Stimulated activated CD8-positive, alpha-beta memory T cell treated with anti-CD3 and anti-CD28 coated beads, Interleukin-2, amount 100 ng/mL, for 48 hours (primary cell): ENCODE measurements around the gene OR6Y1.
A peak's percentile ranks its signal among the peaks of the same experiment; 100 is the strongest.

Source experiments
- DNase-seq, 2 donors: peaks; one replicate each; pipeline ENCODE4 v3.0.0-alpha.2; 2020; ENCODE audit warnings: low read depth in 2 of 2

OR6Y1 gene

GRCh38 chr1:158506369-158506987 lies 47.7 kb downstream of the OR6Y1 start:
- DNase-seq, result peak in 1 of 2 donors; percentile 12

DNA sequence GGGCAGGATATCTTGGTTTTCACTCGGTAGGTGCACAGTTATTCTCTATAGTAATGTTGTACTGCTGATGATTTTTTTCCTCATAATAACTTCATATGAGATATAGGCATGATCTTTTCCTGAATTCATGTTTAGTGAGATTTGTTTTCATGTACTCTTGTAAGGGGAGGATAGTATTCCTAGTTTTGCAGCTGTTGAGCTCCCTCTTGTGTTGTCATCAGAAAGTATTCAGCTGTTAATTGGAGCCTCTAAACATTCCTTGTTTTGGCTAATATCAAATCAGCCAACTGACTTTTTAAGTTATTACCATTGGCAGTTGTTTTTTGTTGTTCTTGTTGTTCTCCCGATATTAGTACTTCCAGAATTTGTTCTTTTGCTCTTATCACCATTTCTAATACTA lies 57.8 kb downstream of the OR6Y1 start:
- DNase-seq, result no peak

DNA sequence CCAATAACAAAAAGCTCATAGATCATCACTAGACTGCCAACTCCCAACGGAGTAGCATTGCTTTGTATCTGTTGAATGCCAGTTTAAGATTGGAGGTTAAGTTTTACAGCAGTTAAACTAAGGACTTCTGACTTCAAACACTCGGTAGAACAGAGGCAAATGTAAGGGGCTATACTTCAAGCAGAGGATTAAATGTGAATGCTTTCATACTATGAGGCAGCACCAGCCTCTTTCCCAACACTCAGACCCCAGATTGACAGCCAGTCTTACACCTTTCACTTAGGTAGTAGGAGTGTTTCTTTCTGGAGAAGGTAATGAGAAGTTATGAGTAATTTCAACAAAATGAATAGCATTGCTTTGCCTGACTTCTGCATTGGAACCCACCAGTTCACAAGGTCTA lies 59.4 kb downstream of the OR6Y1 start:
- no peak for DNase-seq
